ENCODE data around the gene TP63. TPM values are rescaled to one million over a fixed set of nuclear protein-coding genes. Genes with fewer than 3 reads are reported as not detected.

TP63 gene
- polyA plus RNA-seq, 1 experiment = not detected

DNA sequence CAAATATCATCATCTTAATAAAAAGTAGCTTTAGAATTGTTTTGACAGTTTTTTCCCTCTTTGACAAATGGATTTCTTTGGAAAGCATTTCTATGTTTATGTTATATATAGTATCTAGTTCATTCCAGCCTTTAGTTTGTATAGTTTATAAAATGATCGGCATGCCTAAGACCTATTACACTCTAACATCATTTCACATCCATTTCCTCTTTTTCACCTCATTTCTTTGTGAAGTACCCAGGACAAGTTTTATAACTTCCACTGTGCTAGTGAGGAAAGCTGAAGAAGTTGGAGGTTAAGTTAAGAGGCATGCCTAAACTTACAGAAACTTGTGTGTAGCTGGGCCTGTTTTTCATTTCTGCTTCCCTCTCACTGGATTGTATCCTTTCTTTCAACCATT lies 178.4 kb downstream of the TP63 start:
- Histone ChIP-seq H3K4me3 (ENCODE audit: low read depth, low read length) (no peak overlapping the region), H3K9me3 (ENCODE audit: control insufficient read depth, insufficient read depth, low read length) (peaks cover 4% of the 10 kb centered on the region; the same call in 1 of the 2 replicates), H3K27me3 (ENCODE audit: control insufficient read depth, insufficient read depth, low read length) (no peaks in the 10 kb centered on the region), H3K27ac (ENCODE audit: low read depth, low read length) (no peak overlapping the region)
- TF ChIP-seq, protein P1, sequence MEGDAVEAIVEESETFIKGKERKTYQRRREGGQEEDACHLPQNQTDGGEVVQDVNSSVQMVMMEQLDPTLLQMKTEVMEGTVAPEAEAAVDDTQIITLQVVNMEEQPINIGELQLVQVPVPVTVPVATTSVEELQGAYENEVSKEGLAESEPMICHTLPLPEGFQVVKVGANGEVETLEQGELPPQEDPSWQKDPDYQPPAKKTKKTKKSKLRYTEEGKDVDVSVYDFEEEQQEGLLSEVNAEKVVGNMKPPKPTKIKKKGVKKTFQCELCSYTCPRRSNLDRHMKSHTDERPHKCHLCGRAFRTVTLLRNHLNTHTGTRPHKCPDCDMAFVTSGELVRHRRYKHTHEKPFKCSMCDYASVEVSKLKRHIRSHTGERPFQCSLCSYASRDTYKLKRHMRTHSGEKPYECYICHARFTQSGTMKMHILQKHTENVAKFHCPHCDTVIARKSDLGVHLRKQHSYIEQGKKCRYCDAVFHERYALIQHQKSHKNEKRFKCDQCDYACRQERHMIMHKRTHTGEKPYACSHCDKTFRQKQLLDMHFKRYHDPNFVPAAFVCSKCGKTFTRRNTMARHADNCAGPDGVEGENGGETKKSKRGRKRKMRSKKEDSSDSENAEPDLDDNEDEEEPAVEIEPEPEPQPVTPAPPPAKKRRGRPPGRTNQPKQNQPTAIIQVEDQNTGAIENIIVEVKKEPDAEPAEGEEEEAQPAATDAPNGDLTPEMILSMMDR (IDR thresholded peaks at IDR 0.05; ENCODE audit: low read depth, low read length) = no peak
- DNase-seq (ENCODE audit: low read depth, low spot score) = no peak
- POLR2A ChIA-PET = no interaction called here
- CTCF ChIA-PET = no interaction called here

DNA sequence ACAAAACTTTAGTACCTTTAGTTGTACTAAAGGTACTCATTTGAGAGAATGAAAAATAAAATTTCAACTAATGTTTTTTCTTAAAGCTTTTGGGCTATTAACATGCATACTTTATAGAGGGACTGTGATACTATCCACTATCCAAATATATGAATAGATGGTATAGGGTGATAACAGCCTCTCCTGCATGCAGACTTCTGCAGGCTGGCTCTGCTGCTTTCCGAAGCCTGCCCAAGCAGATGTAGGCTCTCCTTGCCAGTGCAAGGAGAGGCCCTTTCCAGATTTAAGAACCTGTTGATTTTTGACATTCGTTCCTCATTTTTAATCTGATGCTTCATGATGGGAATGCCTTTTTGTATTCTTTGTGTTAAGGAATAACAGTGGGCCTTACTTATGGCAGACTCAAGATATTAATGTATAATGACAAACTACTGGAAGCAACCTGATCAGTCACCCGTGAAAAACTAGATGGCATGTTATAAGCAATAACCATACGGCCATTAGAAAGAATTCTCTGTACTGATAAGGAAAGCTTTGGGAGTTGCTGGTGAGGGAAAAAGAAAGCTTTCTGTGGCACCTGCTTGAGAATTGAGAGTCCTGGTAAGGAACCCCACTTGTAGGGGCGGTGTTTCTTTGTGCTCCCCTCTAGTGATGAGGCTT lies 181.7 kb downstream of the TP63 start:
- ChIA-PET CTCF (no interaction called here), POLR2A (no interaction called here)
- no peak for DNase-seq (ENCODE audit: low read depth, low spot score)
- Histone ChIP-seq H3K4me3 (ENCODE audit: low read depth, low read length) (no peak overlapping the region), H3K27ac (ENCODE audit: low read depth, low read length) (no peak overlapping the region), H3K27me3 (ENCODE audit: control insufficient read depth, insufficient read depth, low read length) (no peaks in the 10 kb centered on the region), H3K9me3 (ENCODE audit: control insufficient read depth, insufficient read depth, low read length) (peaks cover 4% of the 10 kb centered on the region; the same call in 1 of the 2 replicates)
- TF ChIP-seq, protein P1 (IDR thresholded peaks at IDR 0.05; ENCODE audit: low read depth, low read length) = no peak

DNA sequence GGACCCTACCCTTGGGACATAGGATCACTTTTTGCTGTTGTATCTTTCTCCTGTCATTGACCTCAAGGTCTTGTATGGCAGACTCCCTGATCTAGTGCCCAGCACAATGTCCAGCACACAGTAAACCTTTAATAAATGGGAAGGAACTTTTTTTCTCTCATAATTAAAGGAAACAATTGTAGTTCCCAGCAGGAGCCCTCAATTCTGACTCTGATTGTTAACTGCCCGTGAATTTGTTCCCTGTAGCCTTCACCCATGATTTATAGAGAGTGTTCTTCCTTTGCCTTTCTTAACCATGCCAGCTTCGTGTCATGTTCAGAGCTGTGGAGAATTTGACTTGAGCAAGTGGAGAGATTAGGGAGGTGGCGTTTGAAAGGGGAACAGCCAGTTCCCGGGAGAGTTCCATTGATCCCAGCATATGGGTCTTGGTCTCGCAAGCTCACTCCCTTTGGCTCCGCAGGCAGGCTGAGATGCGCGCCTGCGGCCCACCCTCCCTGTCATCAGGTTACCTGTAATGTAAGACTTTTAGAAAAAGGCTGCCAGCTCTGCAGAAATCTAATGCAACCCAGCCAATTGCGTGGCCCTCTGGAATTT lies 182.6 kb downstream of the TP63 start:
- Histone ChIP-seq H3K27me3 (ENCODE audit: control insufficient read depth, insufficient read depth, low read length) (no peaks in the 10 kb centered on the region), H3K4me3 (ENCODE audit: low read depth, low read length) (no peak overlapping the region), H3K9me3 (ENCODE audit: control insufficient read depth, insufficient read depth, low read length) (no peaks in the 10 kb centered on the region), H3K27ac (ENCODE audit: low read depth, low read length) (no peak overlapping the region)
- TF ChIP-seq, protein P1 (IDR thresholded peaks at IDR 0.05; ENCODE audit: low read depth, low read length) = no peak
- DNase-seq (ENCODE audit: low read depth, low spot score) = no peak
- CTCF ChIA-PET = no interaction called here
- POLR2A ChIA-PET = no interaction called here

- DNase-seq (ENCODE audit: low read depth, low spot score) = no peak
- H3K27me3 ChIP-seq (ENCODE audit: control insufficient read depth, insufficient read depth, low read length) = no peaks in the 10 kb centered on the region
- no peak overlapping the region for H3K4me3 ChIP-seq (ENCODE audit: low read depth, low read length)
- H3K27ac ChIP-seq (ENCODE audit: low read depth, low read length) = no peak overlapping the region
- CTCF ChIA-PET = no interaction called here
- POLR2A ChIA-PET = no interaction called here
- TF ChIP-seq, protein P1 (IDR thresholded peaks at IDR 0.05; ENCODE audit: low read depth, low read length) = no peak
- H3K9me3 ChIP-seq (ENCODE audit: control insufficient read depth, insufficient read depth, low read length) = no peaks in the 10 kb centered on the region
Observed at GRCh38 chr3:189820365-189820720, 189.2 kb downstream of the TP63 start.

DNA sequence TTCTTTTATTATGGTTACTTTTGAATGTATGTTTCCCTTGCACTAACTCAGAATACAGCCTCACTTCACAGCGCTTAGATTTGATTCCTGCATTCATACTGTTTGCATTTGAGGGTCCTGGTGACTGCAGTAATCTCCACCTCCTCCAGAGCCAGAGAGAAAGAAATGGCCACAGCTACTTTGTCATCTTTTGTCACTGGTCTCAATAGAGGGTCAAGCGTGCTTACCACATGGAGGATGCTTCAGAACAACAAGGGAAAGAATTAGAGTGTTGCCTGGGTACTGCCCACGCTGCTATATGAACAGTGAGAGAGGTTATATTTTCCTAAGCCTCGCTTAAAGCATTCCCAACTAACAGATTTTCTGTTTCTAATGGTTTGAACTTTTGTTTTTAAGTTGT lies 190.1 kb downstream of the TP63 start:
- no peaks in the 10 kb centered on the region for H3K27me3 ChIP-seq (ENCODE audit: control insufficient read depth, insufficient read depth, low read length)
- TF ChIP-seq, protein P1 (IDR thresholded peaks at IDR 0.05; ENCODE audit: low read depth, low read length) = no peak
- ChIA-PET POLR2A (no interaction called here), CTCF (no interaction called here)
- no peaks in the 10 kb centered on the region for H3K9me3 ChIP-seq (ENCODE audit: control insufficient read depth, insufficient read depth, low read length)
- H3K4me3 ChIP-seq (ENCODE audit: low read depth, low read length) = no peak overlapping the region
- DNase-seq (ENCODE audit: low read depth, low spot score) = no peak
- no peak overlapping the region for H3K27ac ChIP-seq (ENCODE audit: low read depth, low read length)

Measured in AG04450 (cell line).